GM21576 (cell line): ENCODE measurements around the gene HACD4.
"Not testable (repeated sequence)": the region's sequence is repeated elsewhere in the genome, so short reads cannot be mapped to it uniquely, and the experiment has no call there.

Experiments used
- ATAC-seq: cut with Tn5 transposase; IDR thresholded peaks from one replicate; pipeline ENCODE4 v1.9.1; 2021; ENCODE audit warnings: mild to moderate bottlenecking, moderate library complexity; ENCODE audit not compliant: unreplicated experiment

Gene HACD4

DNA sequence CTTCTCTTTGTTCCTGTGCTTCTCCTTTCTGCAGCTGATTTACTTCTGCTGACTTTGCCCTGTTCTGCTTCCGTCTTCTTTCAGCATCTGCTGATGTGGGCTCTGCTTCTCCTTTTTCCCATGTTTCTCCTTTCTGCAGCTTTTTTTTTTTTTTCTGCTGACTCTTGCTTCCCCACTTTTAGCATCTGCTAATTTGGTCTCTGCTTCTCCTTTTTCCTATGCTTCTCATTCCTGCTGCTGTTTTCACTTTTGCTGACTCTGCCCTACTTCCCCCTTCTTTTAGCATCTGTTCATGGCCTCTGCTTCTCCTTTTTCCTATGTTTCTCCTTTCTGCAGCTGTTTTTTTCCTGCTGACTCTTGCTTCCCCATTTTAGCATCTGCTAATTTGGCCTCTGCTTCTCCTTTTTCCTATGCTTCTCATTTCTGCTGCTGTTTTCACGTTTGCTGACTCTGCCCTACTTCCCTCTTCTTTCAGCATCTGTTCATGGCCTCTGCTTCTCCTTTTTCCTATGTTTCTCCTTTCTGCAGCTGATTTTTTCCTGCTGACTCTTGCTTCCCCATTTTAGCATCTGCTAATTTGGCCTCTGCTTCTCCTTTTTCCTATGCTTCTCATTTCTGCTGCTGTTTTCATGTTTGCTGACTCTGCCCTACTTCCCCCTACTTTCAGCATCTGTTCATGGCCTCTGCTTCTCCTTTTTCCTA is 58.0 kb downstream of the HACD4 start:
- ATAC-seq: not testable (repeated sequence)

DNA sequence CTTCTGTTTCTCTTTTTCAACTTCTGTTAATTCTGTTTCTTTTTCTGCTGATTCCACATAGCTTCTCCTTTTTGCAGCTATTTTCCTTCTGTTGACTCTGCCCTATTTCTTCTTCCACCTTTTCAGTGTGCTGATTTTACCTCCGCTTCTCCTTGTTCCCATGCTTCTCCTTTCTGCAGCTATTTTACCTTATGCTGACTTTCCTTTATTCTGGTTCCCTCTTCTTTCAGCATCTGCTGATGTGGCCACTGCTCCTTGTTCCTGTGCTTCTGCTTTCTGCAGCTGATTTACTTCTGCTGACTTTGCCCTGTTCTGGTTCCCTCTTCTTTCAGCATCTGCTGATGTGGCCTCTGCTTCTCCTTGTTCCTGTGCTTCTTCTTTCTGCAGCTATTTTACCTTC is 58.8 kb downstream of the HACD4 start:
- no peak for ATAC-seq

DNA sequence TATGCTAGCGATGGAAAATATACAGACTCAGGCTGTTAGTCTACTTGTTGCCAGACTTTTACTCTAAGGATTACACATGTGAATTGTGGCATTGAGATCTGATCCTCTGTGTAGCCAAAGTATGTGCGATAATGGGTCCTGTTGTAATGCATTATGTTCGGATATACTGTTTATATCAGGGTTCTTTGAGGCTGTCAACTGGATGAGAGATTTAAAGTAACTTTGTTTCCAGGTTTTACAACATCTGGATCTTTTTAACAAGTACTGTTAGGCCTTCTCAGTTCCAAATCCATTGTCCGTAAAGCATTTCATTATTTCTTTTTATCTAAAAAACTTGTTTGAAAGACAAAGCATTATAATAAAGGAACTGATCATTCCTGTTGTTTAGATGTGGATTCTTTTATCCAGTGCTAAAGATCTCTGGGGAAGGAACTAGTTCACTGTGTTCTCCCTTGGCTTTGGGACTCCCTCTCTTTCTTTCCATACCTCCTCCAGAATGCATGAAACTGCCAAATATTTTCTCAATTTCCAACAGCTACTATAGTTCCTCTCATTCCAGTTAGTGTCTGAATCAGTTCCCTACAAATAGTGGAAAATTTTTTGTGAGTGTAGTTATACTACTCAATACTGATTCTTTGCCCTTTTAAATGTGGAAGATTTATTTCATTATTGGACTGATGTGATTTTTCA is 68.8 kb downstream of the HACD4 start:
- ATAC-seq: no peak

DNA sequence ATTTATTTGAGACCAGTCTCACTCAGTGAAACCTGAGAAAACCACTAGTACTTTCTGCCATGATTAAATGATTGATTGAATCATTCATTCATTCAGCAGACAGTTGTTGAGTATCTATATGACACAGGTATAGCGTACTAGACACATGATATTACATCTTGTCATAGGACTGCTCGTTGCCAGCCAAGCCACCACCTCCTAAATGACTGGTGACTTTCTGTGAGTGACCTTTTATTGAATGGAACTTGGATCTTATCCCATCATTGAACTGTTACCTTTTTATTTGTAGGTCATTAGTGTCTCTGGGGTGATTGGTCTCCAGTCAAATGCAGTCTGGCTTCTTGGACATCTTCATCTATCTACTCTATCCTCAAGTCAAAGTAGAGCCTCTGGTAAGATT is 80.7 kb downstream of the HACD4 start:
- no peak for ATAC-seq
